ENCODE measurements around the gene NOXA1. TPM values are rescaled to one million over a fixed set of nuclear protein-coding genes. Genes with fewer than 3 reads are reported as not detected.
"Not testable (repeated sequence)": the region's sequence is repeated elsewhere in the genome, so short reads cannot be mapped to it uniquely, and the experiment has no call there.

NOXA1 gene
- polyA plus RNA-seq, 1 experiment: 0.32 TPM

GRCh38 chr9:137376386-137376785 is 46.8 kb upstream of the NOXA1 start:
- no peak for TF ChIP-seq CTCF (IDR thresholded peaks at IDR 0.05; ENCODE audit: insufficient read depth, low read depth, low read length)
- CTCF ChIA-PET: no interaction called here
- H3K27me3 ChIP-seq (ENCODE audit: control insufficient read depth, insufficient read depth, low read length): no peaks in the 10 kb centered on the region
- POLR2A ChIA-PET: no interaction called here
- H3K36me3 ChIP-seq (ENCODE audit: control insufficient read depth, insufficient read depth, low read length): no peaks in the 10 kb centered on the region
- DNase-seq (ENCODE audit: low read depth): no peak
- H3K4me3 ChIP-seq (ENCODE audit: low read depth, low read length): no peak overlapping the region

GRCh38 chr9:137378688-137379410 is 44.3 kb upstream of the NOXA1 start:
- H3K36me3 ChIP-seq (ENCODE audit: control insufficient read depth, insufficient read depth, low read length); H3K4me3 ChIP-seq (ENCODE audit: low read depth, low read length); DNase-seq (ENCODE audit: low read depth); CTCF ChIA-PET; H3K27me3 ChIP-seq (ENCODE audit: control insufficient read depth, insufficient read depth, low read length); POLR2A ChIA-PET: not testable (repeated sequence)

DNA sequence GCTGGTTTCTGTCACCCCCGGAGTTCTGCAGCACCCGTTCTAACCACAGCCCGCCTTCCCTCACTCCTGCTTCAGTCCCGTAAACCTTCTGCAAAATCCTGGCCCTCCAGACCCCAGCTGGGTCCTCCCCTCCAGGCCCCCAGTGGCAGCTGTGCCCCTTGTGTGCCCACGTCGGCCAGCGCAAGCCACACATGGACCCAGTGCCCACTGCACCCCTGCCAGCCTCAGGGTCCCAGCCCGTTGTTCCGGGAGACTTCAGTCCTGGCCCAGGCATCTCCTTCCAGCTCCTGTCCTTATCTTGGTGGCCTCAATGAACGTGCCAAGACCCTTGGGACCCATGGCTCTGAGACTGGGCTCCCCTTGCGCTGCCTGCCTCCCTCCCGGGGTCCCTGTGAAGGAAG is 43.4 kb upstream of the NOXA1 start:
- no peaks in the 10 kb centered on the region for H3K27me3 ChIP-seq (ENCODE audit: control insufficient read depth, insufficient read depth, low read length)
- H3K36me3 ChIP-seq (ENCODE audit: control insufficient read depth, insufficient read depth, low read length): no peaks in the 10 kb centered on the region
- ChIA-PET CTCF (interaction anchor here (0.6 kb wide), 1 partner anchor 49 kb away, joined by 3 read pairs; no protein-coding TSS in a partner anchor), POLR2A (no interaction called here)
- H3K4me3 ChIP-seq (ENCODE audit: low read depth, low read length): no peak overlapping the region
- no peak for TF ChIP-seq CTCF (IDR thresholded peaks at IDR 0.05; ENCODE audit: insufficient read depth, low read depth, low read length)
- DNase-seq (ENCODE audit: low read depth): no peak

- H3K27me3 ChIP-seq (ENCODE audit: control insufficient read depth, insufficient read depth, low read length): no peaks in the 10 kb centered on the region
- ChIA-PET CTCF (interaction anchor here (0.6 kb wide), 1 partner anchor 50 kb away, joined by 3 read pairs; no protein-coding TSS in a partner anchor), POLR2A (no interaction called here)
- DNase-seq (ENCODE audit: low read depth): no peak
- H3K36me3 ChIP-seq (ENCODE audit: control insufficient read depth, insufficient read depth, low read length): no peaks in the 10 kb centered on the region
- H3K4me3 ChIP-seq (ENCODE audit: low read depth, low read length): no peak overlapping the region
- TF ChIP-seq CTCF (IDR thresholded peaks at IDR 0.05; ENCODE audit: insufficient read depth, low read depth, low read length): no peak
Measured at GRCh38 chr9:137380171-137380570, 43.0 kb upstream of the NOXA1 start.

DNA sequence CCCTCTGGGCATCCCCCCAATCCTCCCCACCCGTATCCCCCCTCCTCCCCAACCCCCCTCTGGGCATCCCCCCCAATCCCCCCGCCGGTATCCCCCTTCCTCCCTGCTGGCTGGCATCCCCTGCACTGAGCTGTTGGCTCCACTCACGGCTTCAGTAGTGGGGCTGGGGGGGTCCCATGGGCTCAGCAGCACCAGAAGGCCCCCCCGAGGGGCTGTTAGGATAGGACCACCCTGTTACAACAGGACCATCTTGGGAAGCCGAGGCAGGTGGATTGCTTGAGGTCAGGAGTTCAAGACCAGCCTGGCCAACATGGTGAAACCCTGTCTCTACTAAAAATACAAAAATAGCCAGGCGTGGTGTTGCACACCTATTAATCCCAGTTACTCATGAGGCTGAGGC is 42.6 kb upstream of the NOXA1 start:
- ChIA-PET POLR2A (no interaction called here), CTCF (no interaction called here)
- Histone ChIP-seq H3K36me3 (ENCODE audit: control insufficient read depth, insufficient read depth, low read length) (no peaks in the 10 kb centered on the region), H3K27me3 (ENCODE audit: control insufficient read depth, insufficient read depth, low read length) (no peaks in the 10 kb centered on the region), H3K4me3 (ENCODE audit: low read depth, low read length) (no peak overlapping the region)
- TF ChIP-seq CTCF (IDR thresholded peaks at IDR 0.05; ENCODE audit: insufficient read depth, low read depth, low read length): no peak
- DNase-seq (ENCODE audit: low read depth): no peak

Data from BJ (cell line).